ENCODE measurements around the gene TNS3.

The TNS3 gene

GRCh38 chr7:47517821-47518480 lies 64.0 kb downstream of the TNS3 start:
- H3K36me3 ChIP-seq (ENCODE audit: control insufficient read depth in 2 of 2, insufficient read depth in 2 of 2, low read length in 2 of 2) = no peaks in the 10 kb centered on the region
- H3K27ac ChIP-seq (ENCODE audit: low read length) = no peak overlapping the region
- H3K4me3 ChIP-seq (ENCODE audit: low read length in 2 of 2) = no peak overlapping the region
- H3K9ac ChIP-seq (ENCODE audit: low read length in 2 of 2) = no peak overlapping the region
- no peaks in the 10 kb centered on the region for H3K9me3 ChIP-seq (ENCODE audit: control insufficient read depth in 2 of 2, low read length in 2 of 2)
- no peaks in the 10 kb centered on the region for H3K27me3 ChIP-seq (ENCODE audit: control insufficient read depth in 1 of 2, insufficient read depth in 2 of 2, low read length in 2 of 2)
- H3K4me1 ChIP-seq (ENCODE audit: control insufficient read depth, insufficient read depth, low read length) = peaks cover 48% of the 10 kb centered on the region

GRCh38 chr7:47516985-47517600 lies 64.8 kb downstream of the TNS3 start:
- no peak overlapping the region for H3K27ac ChIP-seq (ENCODE audit: low read length)
- no peak overlapping the region for H3K9ac ChIP-seq (ENCODE audit: low read length in 2 of 2)
- H3K4me3 ChIP-seq (ENCODE audit: low read length in 2 of 2) = no peak overlapping the region
- H3K27me3 ChIP-seq (ENCODE audit: control insufficient read depth in 1 of 2, insufficient read depth in 2 of 2, low read length in 2 of 2) = no peaks in the 10 kb centered on the region
- H3K9me3 ChIP-seq (ENCODE audit: control insufficient read depth in 2 of 2, low read length in 2 of 2) = no peaks in the 10 kb centered on the region
- H3K36me3 ChIP-seq (ENCODE audit: control insufficient read depth in 2 of 2, insufficient read depth in 2 of 2, low read length in 2 of 2) = no peaks in the 10 kb centered on the region
- peaks cover 50% of the 10 kb centered on the region for H3K4me1 ChIP-seq (ENCODE audit: control insufficient read depth, insufficient read depth, low read length)

- Histone ChIP-seq H3K27ac (ENCODE audit: low read length) (no peak overlapping the region), H3K4me1 (ENCODE audit: control insufficient read depth, insufficient read depth, low read length) (peaks cover 55% of the 10 kb centered on the region), H3K9ac (ENCODE audit: low read length in 2 of 2) (no peak overlapping the region), H3K9me3 (ENCODE audit: control insufficient read depth in 2 of 2, low read length in 2 of 2) (no peaks in the 10 kb centered on the region), H3K27me3 (ENCODE audit: control insufficient read depth in 1 of 2, insufficient read depth in 2 of 2, low read length in 2 of 2) (no peaks in the 10 kb centered on the region), H3K36me3 (ENCODE audit: control insufficient read depth in 2 of 2, insufficient read depth in 2 of 2, low read length in 2 of 2) (no peaks in the 10 kb centered on the region), H3K4me3 (ENCODE audit: low read length in 2 of 2) (no peak overlapping the region)
Observed at GRCh38 chr7:47516386-47516785, 65.5 kb downstream of the TNS3 start.

GRCh38 chr7:47515305-47515834 lies 66.5 kb downstream of the TNS3 start:
- no peak overlapping the region for H3K4me3 ChIP-seq (ENCODE audit: low read length in 2 of 2)
- peaks cover 45% of the 10 kb centered on the region for H3K4me1 ChIP-seq (ENCODE audit: control insufficient read depth, insufficient read depth, low read length)
- no peak overlapping the region for H3K9ac ChIP-seq (ENCODE audit: low read length in 2 of 2)
- H3K36me3 ChIP-seq (ENCODE audit: control insufficient read depth in 2 of 2, insufficient read depth in 2 of 2, low read length in 2 of 2) = no peaks in the 10 kb centered on the region
- H3K9me3 ChIP-seq (ENCODE audit: control insufficient read depth in 2 of 2, low read length in 2 of 2) = no peaks in the 10 kb centered on the region
- no peak overlapping the region for H3K27ac ChIP-seq (ENCODE audit: low read length)
- no peaks in the 10 kb centered on the region for H3K27me3 ChIP-seq (ENCODE audit: control insufficient read depth in 1 of 2, insufficient read depth in 2 of 2, low read length in 2 of 2)

- no peak overlapping the region for H3K9ac ChIP-seq (ENCODE audit: low read length in 2 of 2)
- no peaks in the 10 kb centered on the region for H3K27me3 ChIP-seq (ENCODE audit: control insufficient read depth in 1 of 2, insufficient read depth in 2 of 2, low read length in 2 of 2)
- no peaks in the 10 kb centered on the region for H3K9me3 ChIP-seq (ENCODE audit: control insufficient read depth in 2 of 2, low read length in 2 of 2)
- peak overlapping the region; percentile 49 for H3K27ac ChIP-seq (ENCODE audit: low read length)
- H3K4me1 ChIP-seq (ENCODE audit: control insufficient read depth, insufficient read depth, low read length) = peaks cover 39% of the 10 kb centered on the region
- no peaks in the 10 kb centered on the region for H3K36me3 ChIP-seq (ENCODE audit: control insufficient read depth in 2 of 2, insufficient read depth in 2 of 2, low read length in 2 of 2)
- H3K4me3 ChIP-seq (ENCODE audit: low read length in 2 of 2) = no peak overlapping the region
Observed at GRCh38 chr7:47514818-47515217, 67.1 kb downstream of the TNS3 start.

GRCh38 chr7:47514367-47514766 lies 67.5 kb downstream of the TNS3 start:
- Histone ChIP-seq H3K36me3 (ENCODE audit: control insufficient read depth in 2 of 2, insufficient read depth in 2 of 2, low read length in 2 of 2) (no peaks in the 10 kb centered on the region), H3K9me3 (ENCODE audit: control insufficient read depth in 2 of 2, low read length in 2 of 2) (no peaks in the 10 kb centered on the region), H3K4me3 (ENCODE audit: low read length in 2 of 2) (no peak overlapping the region), H3K4me1 (ENCODE audit: control insufficient read depth, insufficient read depth, low read length) (peaks cover 37% of the 10 kb centered on the region), H3K9ac (ENCODE audit: low read length in 2 of 2) (no peak overlapping the region), H3K27ac (ENCODE audit: low read length) (peak overlapping the region; percentile 49), H3K27me3 (ENCODE audit: control insufficient read depth in 1 of 2, insufficient read depth in 2 of 2, low read length in 2 of 2) (no peaks in the 10 kb centered on the region)

GRCh38 chr7:47513741-47514241 lies 68.1 kb downstream of the TNS3 start:
- Histone ChIP-seq H3K9me3 (ENCODE audit: control insufficient read depth in 2 of 2, low read length in 2 of 2) (no peaks in the 10 kb centered on the region), H3K4me3 (ENCODE audit: low read length in 2 of 2) (peak overlapping the region in 1 of 2 donors; percentile 52), H3K36me3 (ENCODE audit: control insufficient read depth in 2 of 2, insufficient read depth in 2 of 2, low read length in 2 of 2) (no peaks in the 10 kb centered on the region), H3K27ac (ENCODE audit: low read length) (peak overlapping the region; percentile 49), H3K9ac (ENCODE audit: low read length in 2 of 2) (no peak overlapping the region), H3K4me1 (ENCODE audit: control insufficient read depth, insufficient read depth, low read length) (peaks cover 31% of the 10 kb centered on the region), H3K27me3 (ENCODE audit: control insufficient read depth in 1 of 2, insufficient read depth in 2 of 2, low read length in 2 of 2) (no peaks in the 10 kb centered on the region)

GRCh38 chr7:47512481-47513176 lies 69.3 kb downstream of the TNS3 start:
- H3K4me3 ChIP-seq (ENCODE audit: low read length in 2 of 2) = no peak overlapping the region
- H3K9me3 ChIP-seq (ENCODE audit: control insufficient read depth in 2 of 2, low read length in 2 of 2) = no peaks in the 10 kb centered on the region
- no peak overlapping the region for H3K27ac ChIP-seq (ENCODE audit: low read length)
- peaks cover 29% of the 10 kb centered on the region for H3K4me1 ChIP-seq (ENCODE audit: control insufficient read depth, insufficient read depth, low read length)
- no peaks in the 10 kb centered on the region for H3K27me3 ChIP-seq (ENCODE audit: control insufficient read depth in 1 of 2, insufficient read depth in 2 of 2, low read length in 2 of 2)
- H3K36me3 ChIP-seq (ENCODE audit: control insufficient read depth in 2 of 2, insufficient read depth in 2 of 2, low read length in 2 of 2) = no peaks in the 10 kb centered on the region
- no peak overlapping the region for H3K9ac ChIP-seq (ENCODE audit: low read length in 2 of 2)

GRCh38 chr7:47511699-47512370 lies 70.1 kb downstream of the TNS3 start:
- H3K27me3 ChIP-seq (ENCODE audit: control insufficient read depth in 1 of 2, insufficient read depth in 2 of 2, low read length in 2 of 2) = no peaks in the 10 kb centered on the region
- H3K4me3 ChIP-seq (ENCODE audit: low read length in 2 of 2) = no peak overlapping the region
- peaks cover 32% of the 10 kb centered on the region for H3K4me1 ChIP-seq (ENCODE audit: control insufficient read depth, insufficient read depth, low read length)
- H3K27ac ChIP-seq (ENCODE audit: low read length) = no peak overlapping the region
- H3K9me3 ChIP-seq (ENCODE audit: control insufficient read depth in 2 of 2, low read length in 2 of 2) = no peaks in the 10 kb centered on the region
- no peak overlapping the region for H3K9ac ChIP-seq (ENCODE audit: low read length in 2 of 2)
- no peaks in the 10 kb centered on the region for H3K36me3 ChIP-seq (ENCODE audit: control insufficient read depth in 2 of 2, insufficient read depth in 2 of 2, low read length in 2 of 2)

GRCh38 chr7:47510786-47511185 lies 71.1 kb downstream of the TNS3 start:
- Histone ChIP-seq H3K27me3 (ENCODE audit: control insufficient read depth in 1 of 2, insufficient read depth in 2 of 2, low read length in 2 of 2) (no peaks in the 10 kb centered on the region), H3K4me1 (ENCODE audit: control insufficient read depth, insufficient read depth, low read length) (peaks cover 41% of the 10 kb centered on the region), H3K9me3 (ENCODE audit: control insufficient read depth in 2 of 2, low read length in 2 of 2) (no peaks in the 10 kb centered on the region), H3K9ac (ENCODE audit: low read length in 2 of 2) (no peak overlapping the region), H3K27ac (ENCODE audit: low read length) (no peak overlapping the region), H3K4me3 (ENCODE audit: low read length in 2 of 2) (no peak overlapping the region), H3K36me3 (ENCODE audit: control insufficient read depth in 2 of 2, insufficient read depth in 2 of 2, low read length in 2 of 2) (no peaks in the 10 kb centered on the region)

Data from stomach smooth muscle (tissue), 2 donors.